Sciatic nerve (tissue), 2 donors: Measurements from ENCODE around the gene OPTC. TPM values are rescaled to one million over a fixed set of nuclear protein-coding genes. Genes with fewer than 3 reads are reported as not detected.
"Not testable (repeated sequence)": the region's sequence is repeated elsewhere in the genome, so short reads cannot be mapped to it uniquely, and the experiment has no call there.

ENCODE experiments used
- ATAC-seq: fragments of 200-7000 bp; cut with Tn5 transposase; one replicate; pipeline ENCODE4 v1.9.1; 2020; ENCODE audit warnings: mild to moderate bottlenecking, moderate library complexity
- DNase-seq: peaks from one replicate; pipeline ENCODE4 v3.0.0-alpha.2; 2020; ENCODE audit warnings: low spot score
- intact Hi-C: fragments of 100-400 bp; cut with DNase I; formaldehyde crosslinking; loops from one replicate; pipeline ENCODE4 v1.14.2; 2022
- total RNA-seq: library from RNA; stranded (reverse); fragmentation: NEBNext Ultra II Directional; extraction: Animal tissue kit (Norgen Biotek cat#: 25700); gene quantifications from one replicate; pipeline ENCODE4 v1.2.1, GENCODE V29; 2021
- donor health status: DM: no; HTN: no; CAD: no.
- donor health status: DM: no; HTN: no; CAD: no.

OPTC gene
- total RNA-seq, 1 donor from 2014 or later = not detected

GRCh38 chr1:203463469-203464062, 30.4 kb upstream of the OPTC start:
- ATAC-seq = no peak
- DNase-seq = no peak
- intact Hi-C loops = no loop called here

- ATAC-seq = no peak
- DNase-seq = no peak
- intact Hi-C loops = no loop called here
Observed at GRCh38 chr1:203464226-203464625, 29.7 kb upstream of the OPTC start.

- DNase-seq (no peak), ATAC-seq (peak; percentile 20)
- intact Hi-C loops = no loop called here
Observed at GRCh38 chr1:203464743-203465142, 29.2 kb upstream of the OPTC start.

GRCh38 chr1:203465146-203465798, 28.7 kb upstream of the OPTC start:
- DNase-seq = no peak
- intact Hi-C loops = no loop called here
- peak; percentile 78 for ATAC-seq

- peak; percentile 88 for DNase-seq
- intact Hi-C loops = no loop called here
- peak; percentile 87 for ATAC-seq
Observed at GRCh38 chr1:203465948-203466347, 28.0 kb upstream of the OPTC start.

GRCh38 chr1:203466906-203467549, 26.9 kb upstream of the OPTC start:
- intact Hi-C loops, DNase-seq, ATAC-seq: not testable (repeated sequence)

- intact Hi-C loops = no loop called here
- peak; percentile 91 for DNase-seq
- ATAC-seq = peak; percentile 72
Observed at GRCh38 chr1:203467550-203467921, 26.4 kb upstream of the OPTC start.

GRCh38 chr1:203468326-203468725, 25.6 kb upstream of the OPTC start:
- DNase-seq (no peak), ATAC-seq (no peak)
- intact Hi-C loops = no loop called here

GRCh38 chr1:203470240-203470639, 23.7 kb upstream of the OPTC start:
- intact Hi-C loops = no loop called here
- ATAC-seq = no peak
- no peak for DNase-seq

- intact Hi-C loops = no loop called here
- DNase-seq (no peak), ATAC-seq (no peak)
Observed at GRCh38 chr1:203471841-203472240, 22.1 kb upstream of the OPTC start.

- ATAC-seq = no peak
- DNase-seq = no peak
- intact Hi-C loops = no loop called here
Observed at GRCh38 chr1:203473281-203473680, 20.7 kb upstream of the OPTC start.

GRCh38 chr1:203473781-203474305, 20.1 kb upstream of the OPTC start:
- intact Hi-C loops = no loop called here
- ATAC-seq (no peak), DNase-seq (no peak)

- intact Hi-C loops = no loop called here
- DNase-seq (peak; percentile 83), ATAC-seq (peak; percentile 85)
Observed at GRCh38 chr1:203475012-203475981, 18.7 kb upstream of the OPTC start, which contains the start of gene PRELP. PRELP (plus strand) TSS chr1:203475806; CDS start chr1:203483185, 7,379 bp downstream.

GRCh38 chr1:203476216-203476814, 17.6 kb upstream of the OPTC start:
- no peak for DNase-seq
- intact Hi-C loops = no loop called here
- ATAC-seq = peak; percentile 14

GRCh38 chr1:203477748-203478147, 16.2 kb upstream of the OPTC start:
- intact Hi-C loops = no loop called here
- ATAC-seq (no peak), DNase-seq (no peak)

- no peak for ATAC-seq
- intact Hi-C loops = no loop called here
Observed at GRCh38 chr1:203478231-203478630, 15.7 kb upstream of the OPTC start.

GRCh38 chr1:203478986-203479385, 15.0 kb upstream of the OPTC start:
- ATAC-seq (peak; percentile 6), DNase-seq (no peak)
- intact Hi-C loops = no loop called here

More at GRCh38 chr1:203478231-203478630, 15.7 kb upstream of the OPTC start:
- no peak for DNase-seq

- DNase-seq (no peak), ATAC-seq (no peak)
- intact Hi-C loops = loop anchor here (5.0 to 10.0 kb wide), 2 partner anchors 137 to 205 kb away; no protein-coding TSS in a partner anchor
Observed at GRCh38 chr1:203479646-203480045, 14.3 kb upstream of the OPTC start.
